ENCODE data around the gene TRAPPC13.
"Not testable (repeated sequence)": the region's sequence is repeated elsewhere in the genome, so short reads cannot be mapped to it uniquely, and the experiment has no call there.

- not testable (repeated sequence) for TF ChIP-seq EZH2 (IDR thresholded peaks at IDR 0.05; ENCODE audit: borderline replicate concordance, control insufficient read depth, low read depth, low read length); CEBPZ (IDR thresholded peaks at IDR 0.05; ENCODE audit: low read depth, low read length); CTCF (IDR thresholded peaks at IDR 0.05 in 2 of 3, conservative IDR thresholded peaks at IDR 0.05 in 1 of 3; ENCODE audit: control insufficient read depth in 2 of 3, extremely low read depth in 1 of 3, insufficient read depth in 1 of 3, low read depth in 3 of 3, low read length in 3 of 3); POLR2A (IDR thresholded peaks at IDR 0.05; ENCODE audit: low read depth, low read length); ATF2 (IDR thresholded peaks at IDR 0.05; ENCODE audit: low read length); TAF1 (IDR thresholded peaks at IDR 0.05; ENCODE audit: borderline replicate concordance, low read depth, low read length); CHD4 (IDR thresholded peaks at IDR 0.05); CEBPB (IDR thresholded peaks at IDR 0.05; ENCODE audit: borderline replicate concordance in 1 of 2, low read depth in 2 of 2, low read length in 2 of 2); MYB (IDR thresholded peaks at IDR 0.05; ENCODE audit: borderline replicate concordance, low read depth, low read length); NRF1 (conservative IDR thresholded peaks at IDR 0.05; ENCODE audit: low read depth, low read length); YY1 (IDR thresholded peaks at IDR 0.05; ENCODE audit: low read depth, low read length)
- TF ChIP-seq, protein P1, sequence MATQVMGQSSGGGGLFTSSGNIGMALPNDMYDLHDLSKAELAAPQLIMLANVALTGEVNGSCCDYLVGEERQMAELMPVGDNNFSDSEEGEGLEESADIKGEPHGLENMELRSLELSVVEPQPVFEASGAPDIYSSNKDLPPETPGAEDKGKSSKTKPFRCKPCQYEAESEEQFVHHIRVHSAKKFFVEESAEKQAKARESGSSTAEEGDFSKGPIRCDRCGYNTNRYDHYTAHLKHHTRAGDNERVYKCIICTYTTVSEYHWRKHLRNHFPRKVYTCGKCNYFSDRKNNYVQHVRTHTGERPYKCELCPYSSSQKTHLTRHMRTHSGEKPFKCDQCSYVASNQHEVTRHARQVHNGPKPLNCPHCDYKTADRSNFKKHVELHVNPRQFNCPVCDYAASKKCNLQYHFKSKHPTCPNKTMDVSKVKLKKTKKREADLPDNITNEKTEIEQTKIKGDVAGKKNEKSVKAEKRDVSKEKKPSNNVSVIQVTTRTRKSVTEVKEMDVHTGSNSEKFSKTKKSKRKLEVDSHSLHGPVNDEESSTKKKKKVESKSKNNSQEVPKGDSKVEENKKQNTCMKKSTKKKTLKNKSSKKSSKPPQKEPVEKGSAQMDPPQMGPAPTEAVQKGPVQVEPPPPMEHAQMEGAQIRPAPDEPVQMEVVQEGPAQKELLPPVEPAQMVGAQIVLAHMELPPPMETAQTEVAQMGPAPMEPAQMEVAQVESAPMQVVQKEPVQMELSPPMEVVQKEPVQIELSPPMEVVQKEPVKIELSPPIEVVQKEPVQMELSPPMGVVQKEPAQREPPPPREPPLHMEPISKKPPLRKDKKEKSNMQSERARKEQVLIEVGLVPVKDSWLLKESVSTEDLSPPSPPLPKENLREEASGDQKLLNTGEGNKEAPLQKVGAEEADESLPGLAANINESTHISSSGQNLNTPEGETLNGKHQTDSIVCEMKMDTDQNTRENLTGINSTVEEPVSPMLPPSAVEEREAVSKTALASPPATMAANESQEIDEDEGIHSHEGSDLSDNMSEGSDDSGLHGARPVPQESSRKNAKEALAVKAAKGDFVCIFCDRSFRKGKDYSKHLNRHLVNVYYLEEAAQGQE (IDR thresholded peaks at IDR 0.05; ENCODE audit: low read depth, low read length), result not testable (repeated sequence)
Observed at GRCh38 chr5:65621961-65622360, 2.9 kb upstream of the TRAPPC13 start.

Data from GM12878 (cell line).